OCI-LY7 (cell line): Measurements from ENCODE around the gene ENAM.

Source experiments
- EZH2phosphoT487 ChIP-seq: fragments of 200-600 bp; sonication (generic); IDR thresholded peaks from 2 replicates; pipeline ENCODE4 v1.6.1; 2018; ENCODE audit warnings: low read depth, borderline replicate concordance, mild to moderate bottlenecking, mixed run types, antibody characterized with exemption, low read length, moderate library complexity, mixed read lengths
- TF ChIP-seq, protein P1 (sequence below): fragments of 200-600 bp; sonication (generic); conservative IDR thresholded peaks from 2 replicates; pipeline ENCODE4 v1.5.1; 2014; ENCODE audit warnings: mild to moderate bottlenecking, antibody characterized with exemption, low read length, moderate library complexity, mixed read lengths

DNA sequence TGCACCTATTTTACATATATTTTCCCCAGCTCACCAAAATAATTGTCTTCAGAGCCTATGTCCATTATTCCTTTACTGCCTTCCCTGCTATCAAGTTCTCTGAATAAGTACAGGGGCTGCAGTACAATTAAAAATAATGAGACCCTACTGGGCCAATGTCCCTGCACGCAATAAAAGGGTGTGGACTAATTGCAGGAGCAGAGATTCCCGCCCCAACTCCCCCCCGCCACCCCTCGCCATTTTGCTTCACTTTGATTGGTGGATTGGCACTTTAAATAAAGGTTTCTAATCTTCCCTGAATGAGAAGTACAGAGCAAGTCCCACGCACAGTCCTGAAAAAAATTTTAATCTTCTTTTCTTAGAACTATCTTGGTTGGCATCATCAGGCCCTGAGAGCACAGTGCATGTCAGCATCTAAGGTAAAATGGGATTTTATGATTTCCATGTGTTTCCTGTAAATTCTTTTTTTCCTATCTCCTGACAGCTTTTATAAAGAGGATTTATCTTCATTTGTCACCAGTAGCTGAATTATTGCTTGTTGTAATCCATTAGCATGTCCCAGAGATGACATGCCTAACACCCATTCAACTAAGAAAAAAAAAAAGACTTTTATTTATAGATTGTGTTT lies 36.5 kb upstream of the ENAM start, which contains the start of gene AMBN:
- TF ChIP-seq, protein P1, sequence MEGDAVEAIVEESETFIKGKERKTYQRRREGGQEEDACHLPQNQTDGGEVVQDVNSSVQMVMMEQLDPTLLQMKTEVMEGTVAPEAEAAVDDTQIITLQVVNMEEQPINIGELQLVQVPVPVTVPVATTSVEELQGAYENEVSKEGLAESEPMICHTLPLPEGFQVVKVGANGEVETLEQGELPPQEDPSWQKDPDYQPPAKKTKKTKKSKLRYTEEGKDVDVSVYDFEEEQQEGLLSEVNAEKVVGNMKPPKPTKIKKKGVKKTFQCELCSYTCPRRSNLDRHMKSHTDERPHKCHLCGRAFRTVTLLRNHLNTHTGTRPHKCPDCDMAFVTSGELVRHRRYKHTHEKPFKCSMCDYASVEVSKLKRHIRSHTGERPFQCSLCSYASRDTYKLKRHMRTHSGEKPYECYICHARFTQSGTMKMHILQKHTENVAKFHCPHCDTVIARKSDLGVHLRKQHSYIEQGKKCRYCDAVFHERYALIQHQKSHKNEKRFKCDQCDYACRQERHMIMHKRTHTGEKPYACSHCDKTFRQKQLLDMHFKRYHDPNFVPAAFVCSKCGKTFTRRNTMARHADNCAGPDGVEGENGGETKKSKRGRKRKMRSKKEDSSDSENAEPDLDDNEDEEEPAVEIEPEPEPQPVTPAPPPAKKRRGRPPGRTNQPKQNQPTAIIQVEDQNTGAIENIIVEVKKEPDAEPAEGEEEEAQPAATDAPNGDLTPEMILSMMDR = no peak
- no peak for TF ChIP-seq EZH2phosphoT487
